Cardiac muscle cell (in vitro differentiated cells and primary cell): Measurements from ENCODE around the gene ASCL5. TPM values are rescaled to one million over a fixed set of nuclear protein-coding genes. Genes with fewer than 3 reads are reported as not detected.
A peak's percentile ranks its signal among the peaks of the same experiment; 100 is the strongest.

Source experiments
- DNase-seq, 2 donors: peaks; one replicate each; pipeline versions ENCODE4 v3.0.0 to v3.0.0-alpha.2; 2010 to 2017; ENCODE audit warnings: low read depth in 1 of 2, low spot score in 1 of 2
- H3K27ac ChIP-seq: fragments of 200-600 bp; sonication (generic); 2 replicates; pipeline ENCODE4 v1.5.1; 2016
- H3K27me3 ChIP-seq: fragments of 200-600 bp; sonication (generic); 2 replicates; pipeline ENCODE4 v1.6.0; 2016; ENCODE audit warnings: control low read depth
- H3K36me3 ChIP-seq: fragments of 200-600 bp; sonication (generic); 2 replicates; pipeline ENCODE4 v1.5.1; 2016; ENCODE audit warnings: control low read depth
- H3K4me1 ChIP-seq: fragments of 200-600 bp; sonication (generic); 2 replicates; pipeline ENCODE4 v1.8.1; 2017; ENCODE audit warnings: low read depth, mild to moderate bottlenecking, mixed run types
- H3K4me3 ChIP-seq: fragments of 200-600 bp; sonication (generic); 2 replicates; pipeline ENCODE4 v1.5.1; 2016; ENCODE audit warnings: mild to moderate bottlenecking
- H3K9me3 ChIP-seq: fragments of 200-600 bp; sonication (generic); 2 replicates; pipeline ENCODE4 v1.5.1; 2017; ENCODE audit warnings: low read depth, mild to moderate bottlenecking, control low read depth
- CTCF ChIP-seq: IDR thresholded peaks from 2 replicates; pipeline ENCODE4 v1.5.1; 2012; ENCODE audit warnings: low read depth, mild to moderate bottlenecking, low read length
- polyA plus RNA-seq: library from polyadenylated mRNA; unstranded; fragments of >200 nt; fragmentation: Nextera tagmentation; extraction: Ambion mirVana; gene quantifications from 2 replicates; pipeline ENCODE4 v1.2.1, GENCODE V29; 2016
- total RNA-seq: library from RNA; depleted of rRNA; stranded (reverse); fragments of >200 nt; gene quantifications from 2 replicates; pipeline ENCODE4 v1.2.3, GENCODE V29; 2016

ASCL5 gene
- total and polyA plus RNA-seq, 2 experiments from 2014 or later, result 0.18 TPM; not detected in 1

DNA sequence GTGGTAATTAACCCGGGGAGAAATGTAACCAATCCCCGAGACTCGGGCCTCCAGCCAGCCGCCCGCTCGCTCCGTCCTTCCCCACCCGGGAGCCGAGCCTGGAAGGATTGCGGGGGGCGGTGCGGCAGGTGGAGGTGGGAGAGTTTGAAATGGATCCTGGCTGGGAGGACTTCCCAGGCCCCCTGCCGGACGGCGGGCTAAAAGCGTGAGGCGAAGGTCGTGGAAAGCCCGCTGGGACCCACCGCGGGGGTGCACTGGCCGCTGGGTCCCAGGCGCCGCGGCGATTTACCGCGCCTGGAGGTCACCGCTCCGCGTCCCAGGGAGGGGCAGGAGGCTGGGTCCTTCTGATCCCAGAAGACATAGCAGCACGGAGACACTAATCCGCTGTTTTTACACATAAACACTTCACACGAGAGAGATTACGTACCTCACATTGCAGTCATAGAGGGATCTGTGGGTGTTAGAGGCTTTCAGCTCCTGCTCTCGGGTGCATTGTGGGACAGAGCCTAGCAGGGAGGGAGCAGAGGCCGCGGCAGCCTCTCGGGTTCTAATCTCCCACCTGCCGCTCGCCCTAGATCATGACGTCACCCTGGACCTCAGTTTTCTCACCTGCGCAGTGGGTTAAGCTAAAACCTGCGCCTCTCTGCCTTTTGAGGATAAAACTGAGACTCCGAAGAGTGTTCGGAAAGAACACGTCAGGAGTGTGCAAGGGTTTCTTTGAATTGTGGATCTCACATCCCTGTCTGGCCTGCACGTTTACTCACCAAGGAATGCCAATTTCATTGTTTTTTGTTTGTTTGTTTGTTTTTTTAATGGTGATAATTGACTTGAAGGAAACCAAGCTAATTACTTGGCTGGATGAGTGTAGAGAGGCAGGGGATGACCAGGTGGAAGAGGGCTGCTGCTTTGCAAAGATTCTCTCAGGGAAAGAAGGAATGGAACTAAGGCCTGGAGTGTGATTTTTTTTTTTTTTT, 44.4 kb upstream of the ASCL5 start:
- peak overlapping the region; percentile 89 for H3K27ac ChIP-seq
- peak; percentile 43 to 78 for DNase-seq
- peak overlapping the region; percentile 39 for H3K4me3 ChIP-seq
- H3K4me1 ChIP-seq, result peaks cover 10% of the 10 kb centered on the region
- TF ChIP-seq CTCF, result peak; percentile 44
- peaks cover 6% of the 10 kb centered on the region for H3K27me3 ChIP-seq
- H3K9me3 ChIP-seq, result no peaks in the 10 kb centered on the region
- no peaks in the 10 kb centered on the region for H3K36me3 ChIP-seq

DNA sequence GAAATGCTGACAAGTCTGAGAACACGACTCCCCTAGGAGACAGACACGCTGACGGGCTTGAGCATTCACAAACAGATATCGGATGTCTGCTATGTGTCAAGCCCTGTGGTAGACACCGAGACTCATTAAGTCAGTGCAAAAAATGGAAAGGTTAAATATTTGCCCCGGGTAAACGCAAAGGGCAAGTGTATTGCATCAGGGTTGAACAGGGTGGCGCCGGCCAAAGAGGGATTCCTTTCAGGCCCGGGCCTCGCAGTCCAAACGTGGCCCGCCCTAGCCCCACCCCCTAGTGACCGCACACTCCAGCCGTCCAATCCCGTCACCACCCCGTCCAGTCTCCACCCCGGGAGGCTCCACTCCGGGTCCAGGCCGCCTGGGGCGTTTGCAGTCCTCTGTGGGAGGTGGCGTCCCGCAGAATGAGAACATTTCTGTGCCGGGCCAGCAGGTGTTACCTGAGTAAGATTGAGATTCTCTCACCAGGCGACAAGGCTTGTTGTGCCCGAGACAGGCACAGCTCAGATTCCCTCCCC, 43.6 kb upstream of the ASCL5 start:
- Histone ChIP-seq H3K36me3 (no peaks in the 10 kb centered on the region), H3K27ac (peak overlapping the region; percentile 89), H3K9me3 (no peaks in the 10 kb centered on the region), H3K4me1 (peaks cover 10% of the 10 kb centered on the region), H3K4me3 (peak overlapping the region; percentile 39), H3K27me3 (no peaks in the 10 kb centered on the region)
- peak; percentile 94 to 95 for DNase-seq
- no peak for TF ChIP-seq CTCF

GRCh38 chr1:201169971-201170532, 43.1 kb upstream of the ASCL5 start:
- TF ChIP-seq CTCF, result no peak
- Histone ChIP-seq H3K9me3 (no peaks in the 10 kb centered on the region), H3K27me3 (no peaks in the 10 kb centered on the region), H3K4me1 (peaks cover 10% of the 10 kb centered on the region), H3K27ac (peak overlapping the region; percentile 89), H3K36me3 (no peaks in the 10 kb centered on the region), H3K4me3 (no peak overlapping the region)
- peak in 1 of 2 donors; percentile 11 for DNase-seq

DNA sequence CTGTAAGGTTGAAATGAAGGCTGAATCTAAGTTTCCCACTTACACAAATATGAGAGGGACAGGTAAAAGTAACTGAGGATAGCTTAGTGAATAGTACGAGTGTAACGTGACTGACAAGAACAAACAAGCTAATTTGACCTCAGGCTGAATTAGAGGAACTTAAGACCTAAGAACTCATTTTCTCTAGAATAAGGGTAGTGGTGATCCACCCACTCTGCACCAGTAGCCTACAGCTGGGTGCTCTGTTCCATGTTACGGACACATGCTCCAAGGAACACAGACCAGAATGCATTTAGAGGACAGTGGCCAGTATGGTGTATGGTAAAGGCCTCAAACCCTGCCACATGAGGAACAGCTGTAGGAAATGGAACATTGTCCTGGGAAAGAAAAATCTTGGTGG, 42.2 kb upstream of the ASCL5 start:
- Histone ChIP-seq H3K4me1 (peaks cover 10% of the 10 kb centered on the region), H3K27me3 (no peaks in the 10 kb centered on the region), H3K36me3 (no peaks in the 10 kb centered on the region), H3K27ac (no peak overlapping the region), H3K9me3 (no peaks in the 10 kb centered on the region), H3K4me3 (no peak overlapping the region)
- TF ChIP-seq CTCF, result no peak
- no peak for DNase-seq

DNA sequence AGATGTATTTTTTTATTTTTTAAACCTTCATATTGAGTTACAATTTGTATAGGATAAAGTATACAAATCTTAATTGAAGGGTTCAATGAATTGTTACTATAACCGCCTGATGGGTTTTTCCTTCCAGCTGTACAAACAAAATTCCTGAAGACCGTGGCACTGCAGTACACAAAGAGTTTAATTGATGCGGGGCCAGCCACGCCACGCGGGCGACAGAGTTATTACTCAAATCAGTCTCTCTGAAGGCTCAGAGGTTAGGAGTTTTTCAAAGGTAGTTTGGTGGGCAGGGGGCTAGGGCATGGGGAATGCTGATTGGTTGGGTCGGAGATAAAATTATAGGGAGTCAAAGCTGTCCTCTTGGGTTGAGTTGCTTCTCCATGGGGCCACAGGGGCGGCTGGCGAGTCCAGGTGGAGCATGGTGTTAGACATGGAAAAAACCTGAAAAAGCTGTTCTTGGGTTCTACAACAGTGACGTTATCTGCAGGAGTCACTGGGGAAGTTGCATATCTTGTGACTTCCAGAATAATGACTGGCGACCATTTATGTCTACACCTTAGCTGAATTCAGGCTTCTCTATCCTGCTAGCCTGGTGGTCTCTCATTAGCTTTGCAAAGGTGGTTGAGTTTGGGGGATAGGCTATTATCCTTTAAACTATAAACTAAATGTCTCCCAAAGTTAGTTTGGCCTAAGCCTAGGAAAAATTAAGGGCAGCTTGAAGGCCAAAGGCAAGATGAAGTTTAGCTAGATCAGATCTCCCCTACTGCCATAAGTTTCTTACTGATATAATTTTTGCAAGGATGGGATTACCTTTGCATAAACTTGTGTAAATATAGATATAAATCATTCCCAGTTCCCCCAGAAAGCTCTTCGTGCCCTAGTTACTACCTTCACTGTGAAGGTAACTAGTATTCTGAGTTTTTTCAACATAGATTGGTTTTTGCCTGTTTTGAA, 40.3 kb upstream of the ASCL5 start:
- Histone ChIP-seq H3K27me3 (no peaks in the 10 kb centered on the region), H3K9me3 (no peaks in the 10 kb centered on the region), H3K36me3 (no peaks in the 10 kb centered on the region), H3K4me1 (peaks cover 10% of the 10 kb centered on the region), H3K4me3 (no peak overlapping the region), H3K27ac (no peak overlapping the region)
- TF ChIP-seq CTCF, result no peak
- no peak for DNase-seq
